GM12873 (cell line): ENCODE results near the gene KLK8.

Experiments
- TF ChIP-seq, protein P1 (sequence below): IDR thresholded peaks from 2 replicates; pipeline ENCODE4 v1.5.1; 2012; ENCODE audit warnings: low read depth, mild to moderate bottlenecking, moderate library complexity, low read length, control low read depth; ENCODE audit not compliant: insufficient read depth; ENCODE audit errors: missing control alignments

Gene KLK8

DNA sequence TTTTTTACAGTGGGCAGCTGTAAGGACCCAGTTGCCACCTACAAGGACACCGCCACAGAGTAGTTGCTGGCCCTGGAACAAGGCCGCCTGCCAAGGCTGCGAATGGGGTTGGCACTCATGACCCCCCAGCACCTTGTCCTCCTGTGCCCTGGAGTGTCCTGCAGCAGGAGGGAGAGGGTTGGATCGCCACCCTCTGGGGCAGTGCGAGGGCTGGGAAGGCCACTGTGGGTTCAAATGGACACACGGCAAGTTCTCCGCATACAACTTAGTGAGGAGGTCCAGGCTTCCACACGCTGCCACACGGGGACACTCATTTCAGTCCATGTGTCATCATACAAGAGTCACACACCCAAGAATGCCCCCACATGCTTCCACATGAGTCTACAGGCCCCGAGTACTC lies 978 bp downstream of the KLK8 start:
- TF ChIP-seq, protein P1, sequence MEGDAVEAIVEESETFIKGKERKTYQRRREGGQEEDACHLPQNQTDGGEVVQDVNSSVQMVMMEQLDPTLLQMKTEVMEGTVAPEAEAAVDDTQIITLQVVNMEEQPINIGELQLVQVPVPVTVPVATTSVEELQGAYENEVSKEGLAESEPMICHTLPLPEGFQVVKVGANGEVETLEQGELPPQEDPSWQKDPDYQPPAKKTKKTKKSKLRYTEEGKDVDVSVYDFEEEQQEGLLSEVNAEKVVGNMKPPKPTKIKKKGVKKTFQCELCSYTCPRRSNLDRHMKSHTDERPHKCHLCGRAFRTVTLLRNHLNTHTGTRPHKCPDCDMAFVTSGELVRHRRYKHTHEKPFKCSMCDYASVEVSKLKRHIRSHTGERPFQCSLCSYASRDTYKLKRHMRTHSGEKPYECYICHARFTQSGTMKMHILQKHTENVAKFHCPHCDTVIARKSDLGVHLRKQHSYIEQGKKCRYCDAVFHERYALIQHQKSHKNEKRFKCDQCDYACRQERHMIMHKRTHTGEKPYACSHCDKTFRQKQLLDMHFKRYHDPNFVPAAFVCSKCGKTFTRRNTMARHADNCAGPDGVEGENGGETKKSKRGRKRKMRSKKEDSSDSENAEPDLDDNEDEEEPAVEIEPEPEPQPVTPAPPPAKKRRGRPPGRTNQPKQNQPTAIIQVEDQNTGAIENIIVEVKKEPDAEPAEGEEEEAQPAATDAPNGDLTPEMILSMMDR = no peak

DNA sequence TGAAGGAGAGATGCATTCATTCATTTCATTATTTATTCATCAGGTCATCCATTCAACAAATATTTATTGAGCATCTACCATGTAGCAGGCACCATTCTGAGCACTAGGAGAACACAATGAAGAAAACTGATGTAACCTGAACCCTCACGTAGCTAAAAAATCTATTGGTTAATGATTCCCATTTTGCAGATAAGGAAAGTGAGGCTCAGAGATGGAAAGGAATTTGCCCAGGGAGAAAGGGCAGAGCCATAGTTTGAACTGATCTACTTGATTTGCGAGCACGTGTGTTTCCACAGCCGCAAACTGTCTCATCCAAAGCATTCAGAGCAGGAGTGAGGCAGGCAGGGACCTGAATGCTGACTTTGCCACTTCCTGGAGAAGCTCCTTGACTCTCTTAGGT lies 2.7 kb downstream of the KLK8 start:
- TF ChIP-seq, protein P1 = no peak

DNA sequence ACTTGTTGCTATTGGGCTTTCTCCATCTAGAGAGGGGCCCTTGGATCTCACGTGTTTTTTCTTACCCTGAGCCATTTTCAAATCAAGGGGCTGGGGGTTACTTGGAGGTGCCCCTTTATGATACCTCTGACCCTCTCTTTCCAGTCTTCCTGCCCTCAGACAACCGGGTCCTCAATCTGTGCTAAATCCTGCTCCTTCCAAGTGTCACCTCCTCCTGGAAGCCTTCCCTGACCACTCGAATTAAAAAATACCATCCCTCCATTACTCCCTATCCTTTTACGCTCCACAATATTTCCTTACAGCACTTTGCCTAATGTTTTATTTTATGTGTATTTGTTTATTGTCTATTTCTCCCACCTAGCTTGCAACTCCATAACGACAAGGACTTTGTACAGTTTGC lies 3.3 kb downstream of the KLK8 start:
- TF ChIP-seq, protein P1 = no peak

- TF ChIP-seq, protein P1 = no peak
Observed at GRCh38 chr19:50994129-50994528, 7.3 kb downstream of the KLK8 start.

GRCh38 chr19:50992666-50993035 lies 8.8 kb downstream of the KLK8 start:
- TF ChIP-seq, protein P1 = no peak

GRCh38 chr19:50983625-50984292 lies 17.6 kb downstream of the KLK8 start, which contains the start of gene KLK7:
Gene KLK7 (minus strand): TSS chr19:50983917. CDS start chr19:50982399, 1,518 bp downstream.
- TF ChIP-seq, protein P1 = no peak

DNA sequence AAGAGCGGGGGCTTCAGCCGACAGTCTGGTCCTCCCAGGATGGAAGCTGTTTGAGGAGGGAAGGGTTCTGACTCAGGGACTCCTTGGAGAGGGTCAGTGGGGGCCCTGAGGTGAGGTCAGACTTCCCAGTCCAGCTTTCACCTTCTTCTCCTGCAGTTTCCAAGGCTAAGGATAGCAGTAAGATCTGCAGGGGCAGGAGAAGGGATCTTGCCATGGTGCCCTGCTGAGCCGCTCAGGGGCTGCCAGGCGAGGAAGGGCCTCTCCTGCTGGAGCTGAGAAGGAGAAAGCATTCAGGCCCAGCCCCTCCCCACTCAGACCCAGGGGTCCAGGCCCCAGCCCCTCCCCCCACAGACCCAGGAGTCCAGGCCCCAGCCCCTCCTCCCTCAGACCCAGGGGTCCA lies 19.2 kb downstream of the KLK8 start:
- TF ChIP-seq, protein P1 = no peak
